Keratinocyte (primary cell): ENCODE measurements around the gene ATPAF2. TPM values are rescaled to one million over a fixed set of nuclear protein-coding genes. Genes with fewer than 3 reads are reported as not detected.

ENCODE experiments used
- DNase-seq: peaks from one replicate; pipeline ENCODE4 v3.0.0-alpha.2; 2011; ENCODE audit warnings: low read depth, missing footprints, low spot score
- FAIRE-seq: peaks from 2 replicates; lab custom pipeline; 2011; peaks lifted over from hg19 to GRCh38; lab: Jason Lieb, UNC
- H2AFZ ChIP-seq: 2 replicates; pipeline ENCODE4 v1.6.0; 2012; ENCODE audit warnings: low read length, control low read depth, inconsistent platforms; ENCODE audit not compliant: control insufficient read depth
- H3K27ac ChIP-seq: 2 replicates; pipeline ENCODE4 v1.5.1; 2011; ENCODE audit warnings: low read length; ENCODE audit not compliant: control insufficient read depth, insufficient read depth
- H3K27me3 ChIP-seq: 3 replicates; pipeline ENCODE4 v1.6.0; 2011; ENCODE audit warnings: low read length; ENCODE audit not compliant: control insufficient read depth, insufficient read depth; ENCODE audit errors: extremely low read depth
- H3K36me3 ChIP-seq, 2 experiments: 2 replicates in 1 of 2; 3 replicates in 1 of 2; pipeline ENCODE4 v1.5.1; 2011; ENCODE audit warnings: low read length in 2 of 2, mild to moderate bottlenecking in 1 of 2; ENCODE audit not compliant: control insufficient read depth in 2 of 2, insufficient read depth in 2 of 2; ENCODE audit errors: extremely low read depth in 1 of 2
- H3K4me1 ChIP-seq: 3 replicates; pipeline ENCODE4 v1.5.1; 2011; ENCODE audit warnings: low read length; ENCODE audit not compliant: control insufficient read depth, insufficient read depth; ENCODE audit errors: extremely low read depth
- H3K4me2 ChIP-seq: 3 replicates; pipeline ENCODE4 v1.6.0; 2011; ENCODE audit warnings: low read depth, low read length; ENCODE audit not compliant: control insufficient read depth, insufficient read depth; ENCODE audit errors: extremely low read depth
- H3K4me3 ChIP-seq, 3 experiments: fragments of 200-600 bp in 1 of 3; sonication (generic) in 1 of 3; 2 replicates in 2 of 3; 3 replicates in 1 of 3; pipeline ENCODE4 v1.5.1; 2011 to 2016; ENCODE audit warnings: low read length in 3 of 3, mild to moderate bottlenecking in 3 of 3, control low read depth in 2 of 3, inconsistent platforms in 1 of 3, low read depth in 1 of 3, mixed read lengths in 1 of 3, mixed run types in 1 of 3, moderate library complexity in 1 of 3; ENCODE audit not compliant: control insufficient read depth in 2 of 3, insufficient read depth in 2 of 3; ENCODE audit errors: extremely low read depth in 1 of 3
- H3K79me2 ChIP-seq: 2 replicates; pipeline ENCODE4 v1.6.0; 2012; ENCODE audit warnings: low read length; ENCODE audit not compliant: control insufficient read depth, insufficient read depth
- H3K9ac ChIP-seq: 3 replicates; pipeline ENCODE4 v1.6.0; 2011; ENCODE audit warnings: low read length; ENCODE audit not compliant: control insufficient read depth, insufficient read depth; ENCODE audit errors: extremely low read depth
- H3K9me1 ChIP-seq: 3 replicates; pipeline ENCODE4 v1.6.0; 2011; ENCODE audit warnings: low read length; ENCODE audit not compliant: control insufficient read depth, insufficient read depth; ENCODE audit errors: extremely low read depth
- H3K9me3 ChIP-seq: 2 replicates; pipeline ENCODE4 v1.5.1; 2012; ENCODE audit warnings: low read depth, low read length; ENCODE audit not compliant: control insufficient read depth
- H4K20me1 ChIP-seq: 3 replicates; pipeline ENCODE4 v1.6.0; 2011; ENCODE audit warnings: low read length; ENCODE audit not compliant: control insufficient read depth, insufficient read depth; ENCODE audit errors: extremely low read depth
- CTCF ChIP-seq, 3 experiments: IDR thresholded peaks in 1 of 3; conservative IDR thresholded peaks in 1 of 3; optimal IDR thresholded peaks in 1 of 3; 2 replicates in 2 of 3; 3 replicates in 1 of 3; pipeline versions ENCODE3 to v1.5.1; 2011; ENCODE audit warnings: low read length in 3 of 3, mild to moderate bottlenecking in 3 of 3, moderate library complexity in 2 of 3, control low read depth in 1 of 3, inconsistent platforms in 1 of 3; ENCODE audit not compliant: insufficient read depth in 2 of 3; ENCODE audit errors: extremely low read depth in 1 of 3
- EZH2 ChIP-seq: IDR thresholded peaks from one replicate; pipeline ENCODE4 v1.6.1; 2012; ENCODE audit warnings: inconsistent platforms, mild to moderate bottlenecking, low read length, moderate library complexity
- dilution Hi-C: fragments of 300-500 bp; cut with MboI; formaldehyde crosslinking; loops from one replicate; pipeline ENCODE4 v1.7.0; 2020; ENCODE audit warnings: low sequenced_read_pairs; ENCODE audit not compliant: extremely low pct_ligation_motif_present
- polyA plus RNA-seq, 5 experiments: library from polyadenylated mRNA; depleted of rRNA in 3 of 5; stranded (reverse) in 3 of 5; stranded (forward) in 1 of 5; unstranded in 1 of 5; fragments of >200 nt; gene quantifications; 1 replicate in 1 of 5; 2 replicates in 3 of 5; 3 replicates in 1 of 5; pipeline versions ENCODE4 v1.2.1 to v1.2.3, GENCODE V29; 2011 to 2012; ENCODE audit warnings: missing spikeins in 2 of 5, low read depth in 1 of 5, low replicate concordance in 1 of 5

ATPAF2 gene
- polyA plus RNA-seq, 1 donor (not counting 4 experiments of a cell fraction or from before 2014, with no cell fraction given): 24.4 TPM

- no peak overlapping the region for H3K9ac ChIP-seq
- dilution Hi-C loops: no loop called here
- DNase-seq (no peak), FAIRE-seq (no peak)
- H3K9me1 ChIP-seq: no peaks in the 10 kb centered on the region
- no peaks in the 10 kb centered on the region for H3K4me1 ChIP-seq
- no peaks in the 10 kb centered on the region for H3K79me2 ChIP-seq
- no peaks in the 10 kb centered on the region for H3K9me3 ChIP-seq
- H4K20me1 ChIP-seq: no peaks in the 10 kb centered on the region
- H3K27me3 ChIP-seq: no peaks in the 10 kb centered on the region
- no peak overlapping the region for H3K27ac ChIP-seq
- no peak for TF ChIP-seq EZH2
- TF ChIP-seq CTCF (optimal IDR thresholded peaks at IDR 0.05 in 1 of 3, IDR thresholded peaks at IDR 0.05 in 1 of 3, conservative IDR thresholded peaks at IDR 0.05 in 1 of 3; ENCODE audit: extremely low read depth in 1 of 3, insufficient read depth in 2 of 3, low read length in 3 of 3): no peak
- no peak overlapping the region for H3K4me2 ChIP-seq
- H3K4me3 ChIP-seq: no peak overlapping the region
- H3K36me3 ChIP-seq: peaks cover 8 to 11% of the 10 kb centered on the region in 2 experiments
- no peak overlapping the region for H2AFZ ChIP-seq
These were observed 25.0 kb downstream of the ATPAF2 start for GRCh38 chr17:18014006-18014405.

DNA sequence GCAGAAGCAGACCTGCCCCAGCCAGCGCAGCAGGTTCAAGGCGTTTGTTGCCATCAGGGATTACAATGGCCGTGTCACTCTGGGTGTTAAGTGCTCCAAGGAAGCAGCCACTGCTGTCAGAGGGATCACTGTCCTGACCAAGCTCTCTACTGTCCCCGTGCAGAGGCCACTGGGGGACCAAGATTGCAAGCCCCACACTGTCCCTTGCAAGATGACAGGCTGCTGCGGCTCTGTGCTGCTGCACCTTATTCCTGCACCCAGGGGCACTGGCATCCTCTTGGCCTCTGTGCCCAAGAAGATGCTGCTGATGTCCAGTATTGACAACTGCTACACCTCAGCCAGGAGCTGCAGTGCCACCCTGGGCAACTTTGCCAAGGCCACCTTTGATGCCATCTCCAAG lies 27.7 kb downstream of the ATPAF2 start:
- no peak for TF ChIP-seq CTCF (optimal IDR thresholded peaks at IDR 0.05 in 1 of 3, IDR thresholded peaks at IDR 0.05 in 1 of 3, conservative IDR thresholded peaks at IDR 0.05 in 1 of 3; ENCODE audit: extremely low read depth in 1 of 3, insufficient read depth in 2 of 3, low read length in 3 of 3)
- dilution Hi-C loops: no loop called here
- Histone ChIP-seq H3K4me2 (no peak overlapping the region), H3K4me3 (no peak overlapping the region), H3K27me3 (no peaks in the 10 kb centered on the region), H2AFZ (no peak overlapping the region), H3K4me1 (peaks cover 7% of the 10 kb centered on the region), H3K27ac (no peak overlapping the region), H3K9ac (no peak overlapping the region), H3K79me2 (no peaks in the 10 kb centered on the region), H4K20me1 (no peaks in the 10 kb centered on the region), H3K36me3 (peaks cover 5 to 17% of the 10 kb centered on the region in 2 experiments), H3K9me3 (no peaks in the 10 kb centered on the region), H3K9me1 (no peaks in the 10 kb centered on the region)
- no peak for FAIRE-seq
- DNase-seq: no peak
